K562 (cell line): ENCODE measurements around the gene DSPP.

ENCODE experiments used
- CXXC5 ChIP-seq: fragments of 250-450 bp; sonication (Bioruptor Pico); IDR thresholded peaks from 2 replicates; pipeline ENCODE4 v1.8.0; 2022; ENCODE audit warnings: inconsistent platforms, mild to moderate bottlenecking, moderate library complexity
- EZH2 ChIP-seq: IDR thresholded peaks from 2 replicates; pipeline ENCODE4 v1.6.1; 2012; ENCODE audit warnings: low read depth, mild to moderate bottlenecking, inconsistent platforms, low read length, borderline replicate concordance
- RNF2 ChIP-seq: sonication (generic); IDR thresholded peaks from 2 replicates; pipeline ENCODE4 v1.6.1; 2016
- SRF ChIP-seq, 2 experiments: fragments of 250-450, 450-650 bp in 1 of 2; sonication (Bioruptor Pico) in 1 of 2; sonication (generic) in 1 of 2; formaldehyde crosslinking; IDR thresholded peaks; 2 replicates each; pipeline versions ENCODE4 v1.5.0 to v1.5.1; 2020 to 2022; ENCODE audit warnings: mild to moderate bottlenecking in 1 of 2, missing genetic modification reagents in 1 of 2
- ZNF23 ChIP-seq: fragments of 250-450 bp; sonication (Bioruptor Pico); IDR thresholded peaks from 2 replicates; pipeline ENCODE4 v1.4.0; 2020; ENCODE audit warnings: mild to moderate bottlenecking
- ZNF41 ChIP-seq: fragments of 250-450 bp; sonication (Bioruptor Pico); conservative IDR thresholded peaks from 2 replicates; pipeline ENCODE4 v1.4.0; 2020; ENCODE audit warnings: mild to moderate bottlenecking
- TF ChIP-seq, protein P1 (sequence below), 3 experiments: IDR thresholded peaks in 2 of 3; conservative IDR thresholded peaks in 1 of 3; 2 replicates each; pipeline ENCODE4 v1.5.1; 2011 to 2012; ENCODE audit warnings: low read length in 3 of 3, mild to moderate bottlenecking in 3 of 3, control low read depth in 2 of 3, improper control_type of control experiment in 1 of 3, inconsistent platforms in 1 of 3, low read depth in 1 of 3, mixed read lengths in 1 of 3, moderate library complexity in 1 of 3; ENCODE audit not compliant: insufficient read depth in 2 of 3
- TF ChIP-seq, protein P2 (sequence below): sonication (generic); formaldehyde crosslinking; IDR thresholded peaks from 2 replicates; pipeline ENCODE4 v1.8.0; 2022; ENCODE audit warnings: mild to moderate bottlenecking, missing genetic modification reagents

DNA sequence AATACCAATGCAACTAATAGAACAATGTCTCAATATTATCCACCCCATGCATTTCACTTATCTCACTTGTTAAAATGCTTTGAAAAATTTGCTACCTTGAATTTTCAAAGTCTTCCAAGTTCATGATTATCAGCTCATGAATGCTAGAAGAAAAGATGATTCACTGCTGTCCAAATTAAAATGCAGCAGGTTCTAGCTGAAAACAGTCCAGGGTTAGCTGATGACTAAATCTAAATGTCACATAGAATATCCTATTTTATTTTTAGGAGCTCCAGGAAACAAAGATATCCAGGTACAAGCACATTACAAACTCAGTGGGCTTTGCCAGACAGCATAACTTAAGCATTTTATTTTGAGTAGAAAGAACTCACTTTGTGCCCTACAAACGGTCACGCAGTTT is 41.1 kb upstream of the DSPP start:
- TF ChIP-seq RNF2 (no peak), EZH2 (no peak), ZNF41 (no peak), SRF (CRISPR knock-in tag; IDR thresholded peaks at IDR 0.05) (no peak), CXXC5 (CRISPR knock-in tag) (no peak), ZNF23 (CRISPR knock-in tag) (no peak)
- TF ChIP-seq, protein P1, sequence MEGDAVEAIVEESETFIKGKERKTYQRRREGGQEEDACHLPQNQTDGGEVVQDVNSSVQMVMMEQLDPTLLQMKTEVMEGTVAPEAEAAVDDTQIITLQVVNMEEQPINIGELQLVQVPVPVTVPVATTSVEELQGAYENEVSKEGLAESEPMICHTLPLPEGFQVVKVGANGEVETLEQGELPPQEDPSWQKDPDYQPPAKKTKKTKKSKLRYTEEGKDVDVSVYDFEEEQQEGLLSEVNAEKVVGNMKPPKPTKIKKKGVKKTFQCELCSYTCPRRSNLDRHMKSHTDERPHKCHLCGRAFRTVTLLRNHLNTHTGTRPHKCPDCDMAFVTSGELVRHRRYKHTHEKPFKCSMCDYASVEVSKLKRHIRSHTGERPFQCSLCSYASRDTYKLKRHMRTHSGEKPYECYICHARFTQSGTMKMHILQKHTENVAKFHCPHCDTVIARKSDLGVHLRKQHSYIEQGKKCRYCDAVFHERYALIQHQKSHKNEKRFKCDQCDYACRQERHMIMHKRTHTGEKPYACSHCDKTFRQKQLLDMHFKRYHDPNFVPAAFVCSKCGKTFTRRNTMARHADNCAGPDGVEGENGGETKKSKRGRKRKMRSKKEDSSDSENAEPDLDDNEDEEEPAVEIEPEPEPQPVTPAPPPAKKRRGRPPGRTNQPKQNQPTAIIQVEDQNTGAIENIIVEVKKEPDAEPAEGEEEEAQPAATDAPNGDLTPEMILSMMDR (IDR thresholded peaks at IDR 0.05 in 2 of 3, conservative IDR thresholded peaks at IDR 0.05 in 1 of 3; ENCODE audit: insufficient read depth in 2 of 3, low read depth in 1 of 3, low read length in 3 of 3): no peak
- TF ChIP-seq, protein P2, sequence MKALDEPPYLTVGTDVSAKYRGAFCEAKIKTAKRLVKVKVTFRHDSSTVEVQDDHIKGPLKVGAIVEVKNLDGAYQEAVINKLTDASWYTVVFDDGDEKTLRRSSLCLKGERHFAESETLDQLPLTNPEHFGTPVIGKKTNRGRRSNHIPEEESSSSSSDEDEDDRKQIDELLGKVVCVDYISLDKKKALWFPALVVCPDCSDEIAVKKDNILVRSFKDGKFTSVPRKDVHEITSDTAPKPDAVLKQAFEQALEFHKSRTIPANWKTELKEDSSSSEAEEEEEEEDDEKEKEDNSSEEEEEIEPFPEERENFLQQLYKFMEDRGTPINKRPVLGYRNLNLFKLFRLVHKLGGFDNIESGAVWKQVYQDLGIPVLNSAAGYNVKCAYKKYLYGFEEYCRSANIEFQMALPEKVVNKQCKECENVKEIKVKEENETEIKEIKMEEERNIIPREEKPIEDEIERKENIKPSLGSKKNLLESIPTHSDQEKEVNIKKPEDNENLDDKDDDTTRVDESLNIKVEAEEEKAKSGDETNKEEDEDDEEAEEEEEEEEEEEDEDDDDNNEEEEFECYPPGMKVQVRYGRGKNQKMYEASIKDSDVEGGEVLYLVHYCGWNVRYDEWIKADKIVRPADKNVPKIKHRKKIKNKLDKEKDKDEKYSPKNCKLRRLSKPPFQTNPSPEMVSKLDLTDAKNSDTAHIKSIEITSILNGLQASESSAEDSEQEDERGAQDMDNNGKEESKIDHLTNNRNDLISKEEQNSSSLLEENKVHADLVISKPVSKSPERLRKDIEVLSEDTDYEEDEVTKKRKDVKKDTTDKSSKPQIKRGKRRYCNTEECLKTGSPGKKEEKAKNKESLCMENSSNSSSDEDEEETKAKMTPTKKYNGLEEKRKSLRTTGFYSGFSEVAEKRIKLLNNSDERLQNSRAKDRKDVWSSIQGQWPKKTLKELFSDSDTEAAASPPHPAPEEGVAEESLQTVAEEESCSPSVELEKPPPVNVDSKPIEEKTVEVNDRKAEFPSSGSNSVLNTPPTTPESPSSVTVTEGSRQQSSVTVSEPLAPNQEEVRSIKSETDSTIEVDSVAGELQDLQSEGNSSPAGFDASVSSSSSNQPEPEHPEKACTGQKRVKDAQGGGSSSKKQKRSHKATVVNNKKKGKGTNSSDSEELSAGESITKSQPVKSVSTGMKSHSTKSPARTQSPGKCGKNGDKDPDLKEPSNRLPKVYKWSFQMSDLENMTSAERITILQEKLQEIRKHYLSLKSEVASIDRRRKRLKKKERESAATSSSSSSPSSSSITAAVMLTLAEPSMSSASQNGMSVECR (CRISPR knock-in tag): no peak
